ENCODE results near the gene RPS6KA4.

Gene RPS6KA4

DNA sequence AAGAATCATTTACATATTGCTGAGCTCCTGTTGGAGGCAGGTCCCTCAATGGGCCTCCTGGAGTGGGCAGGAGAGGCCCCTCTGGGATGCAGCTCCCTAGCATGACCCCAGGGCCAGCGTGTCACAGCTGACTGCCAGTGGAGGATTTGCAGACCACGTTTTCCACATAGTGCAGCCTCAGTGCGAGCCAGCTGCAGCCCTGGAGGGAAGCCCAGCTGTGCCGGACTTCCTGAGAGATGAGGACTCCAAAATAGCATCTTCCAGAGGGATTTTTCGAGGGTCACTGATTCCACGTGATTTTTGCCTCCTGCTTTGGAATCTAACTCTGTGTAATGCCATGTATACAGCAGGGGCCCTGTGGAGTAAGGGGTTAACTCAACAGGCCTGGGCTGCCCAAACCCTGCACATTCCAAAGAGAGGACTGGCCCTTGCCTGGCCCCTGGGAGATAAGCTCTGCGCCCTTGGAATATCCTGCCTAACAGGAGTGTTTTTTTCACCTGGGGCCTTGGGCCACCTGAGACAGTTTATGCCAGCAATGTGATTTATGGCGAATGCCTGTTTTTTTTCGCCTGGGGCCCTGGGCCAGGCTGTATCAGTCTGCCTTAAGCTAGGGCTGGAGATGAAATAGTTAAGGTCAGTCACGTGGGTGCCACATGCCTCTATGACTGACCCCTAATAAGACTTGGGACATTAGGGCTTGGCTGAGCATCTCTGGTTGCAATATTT is 47.4 kb downstream of the RPS6KA4 start:
- H3K27ac ChIP-seq (ENCODE audit: low read depth, low read length, poor library complexity, severe bottlenecking) = no peak overlapping the region
- H3K9ac ChIP-seq (ENCODE audit: low read length) = no peak overlapping the region

DNA sequence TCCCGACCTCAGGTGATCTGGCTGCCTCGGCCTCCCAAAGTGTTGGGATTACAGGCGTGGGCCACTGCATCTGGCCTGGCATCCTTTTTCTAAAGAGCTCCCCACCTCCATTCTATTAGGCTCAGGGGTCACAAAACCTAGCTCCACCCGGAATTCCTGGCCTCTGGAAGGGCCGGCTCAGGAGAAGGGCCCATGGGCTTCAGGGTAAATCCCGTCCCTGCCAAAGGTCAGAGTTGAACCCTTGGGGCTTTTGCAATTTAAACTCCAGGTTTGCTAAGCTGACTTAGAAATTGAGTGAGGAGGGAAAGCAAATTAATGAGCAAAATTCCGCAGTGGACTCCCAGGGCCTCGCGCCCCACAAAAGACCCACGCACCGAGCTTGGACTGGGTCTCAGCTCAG is 48.3 kb downstream of the RPS6KA4 start:
- H3F3A ChIP-seq (ENCODE audit: insufficient read depth, low read length) = no peaks in the 10 kb centered on the region
- no peaks in the 10 kb centered on the region for H3K4me1 ChIP-seq (ENCODE audit: insufficient read depth, low read length, severe bottlenecking)
- no peak for TF ChIP-seq EZH2 (IDR thresholded peaks at IDR 0.05; ENCODE audit: borderline replicate concordance, low read length)
- TF ChIP-seq, protein P1, sequence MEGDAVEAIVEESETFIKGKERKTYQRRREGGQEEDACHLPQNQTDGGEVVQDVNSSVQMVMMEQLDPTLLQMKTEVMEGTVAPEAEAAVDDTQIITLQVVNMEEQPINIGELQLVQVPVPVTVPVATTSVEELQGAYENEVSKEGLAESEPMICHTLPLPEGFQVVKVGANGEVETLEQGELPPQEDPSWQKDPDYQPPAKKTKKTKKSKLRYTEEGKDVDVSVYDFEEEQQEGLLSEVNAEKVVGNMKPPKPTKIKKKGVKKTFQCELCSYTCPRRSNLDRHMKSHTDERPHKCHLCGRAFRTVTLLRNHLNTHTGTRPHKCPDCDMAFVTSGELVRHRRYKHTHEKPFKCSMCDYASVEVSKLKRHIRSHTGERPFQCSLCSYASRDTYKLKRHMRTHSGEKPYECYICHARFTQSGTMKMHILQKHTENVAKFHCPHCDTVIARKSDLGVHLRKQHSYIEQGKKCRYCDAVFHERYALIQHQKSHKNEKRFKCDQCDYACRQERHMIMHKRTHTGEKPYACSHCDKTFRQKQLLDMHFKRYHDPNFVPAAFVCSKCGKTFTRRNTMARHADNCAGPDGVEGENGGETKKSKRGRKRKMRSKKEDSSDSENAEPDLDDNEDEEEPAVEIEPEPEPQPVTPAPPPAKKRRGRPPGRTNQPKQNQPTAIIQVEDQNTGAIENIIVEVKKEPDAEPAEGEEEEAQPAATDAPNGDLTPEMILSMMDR (IDR thresholded peaks at IDR 0.05; ENCODE audit: low read length) = no peak
- no peaks in the 10 kb centered on the region; the same call in 1 of the 2 replicates for H3K27me3 ChIP-seq (ENCODE audit: insufficient read depth, low read length)
- H3K27ac ChIP-seq (ENCODE audit: low read depth, low read length, poor library complexity, severe bottlenecking) = no peak overlapping the region
- no peaks in the 10 kb centered on the region for H3K9me2 ChIP-seq (ENCODE audit: low read depth, low read length)
- no peak overlapping the region for H3K4me2 ChIP-seq (ENCODE audit: low read length)
- no peaks in the 10 kb centered on the region for H3K36me3 ChIP-seq (ENCODE audit: insufficient read depth, low read length)
- no peaks in the 10 kb centered on the region for H3K79me2 ChIP-seq (ENCODE audit: insufficient read depth, low read length)
- H2AFZ ChIP-seq (ENCODE audit: low read length) = no peak overlapping the region
- no peaks in the 10 kb centered on the region for H3K9me3 ChIP-seq (ENCODE audit: low read length)
- H3K4me3 ChIP-seq (ENCODE audit: low read depth, low read length, poor library complexity, severe bottlenecking) = no peak overlapping the region
- no peaks in the 10 kb centered on the region for H4K20me1 ChIP-seq (ENCODE audit: insufficient read depth, low read length)
- no peak overlapping the region for H3K9ac ChIP-seq (ENCODE audit: low read length)

More for the DNA sequence above, 47.4 kb downstream of the RPS6KA4 start:
- no peak overlapping the region for H3K4me2 ChIP-seq (ENCODE audit: low read length)
- no peaks in the 10 kb centered on the region; the same call in 1 of the 2 replicates for H3K27me3 ChIP-seq (ENCODE audit: insufficient read depth, low read length)
- no peaks in the 10 kb centered on the region for H3K9me3 ChIP-seq (ENCODE audit: low read length)
- H3K9me2 ChIP-seq (ENCODE audit: low read depth, low read length) = no peaks in the 10 kb centered on the region
- H3K36me3 ChIP-seq (ENCODE audit: insufficient read depth, low read length) = no peaks in the 10 kb centered on the region
- no peaks in the 10 kb centered on the region for H3K79me2 ChIP-seq (ENCODE audit: insufficient read depth, low read length)
- no peak overlapping the region for H2AFZ ChIP-seq (ENCODE audit: low read length)
- TF ChIP-seq EZH2 (IDR thresholded peaks at IDR 0.05; ENCODE audit: borderline replicate concordance, low read length) = no peak
- TF ChIP-seq, protein P1 (IDR thresholded peaks at IDR 0.05; ENCODE audit: low read length) = no peak
- H3K4me3 ChIP-seq (ENCODE audit: low read depth, low read length, poor library complexity, severe bottlenecking) = no peak overlapping the region
- H3K4me1 ChIP-seq (ENCODE audit: insufficient read depth, low read length, severe bottlenecking) = no peaks in the 10 kb centered on the region
- H4K20me1 ChIP-seq (ENCODE audit: insufficient read depth, low read length) = no peaks in the 10 kb centered on the region
- no peaks in the 10 kb centered on the region for H3F3A ChIP-seq (ENCODE audit: insufficient read depth, low read length)

DNA sequence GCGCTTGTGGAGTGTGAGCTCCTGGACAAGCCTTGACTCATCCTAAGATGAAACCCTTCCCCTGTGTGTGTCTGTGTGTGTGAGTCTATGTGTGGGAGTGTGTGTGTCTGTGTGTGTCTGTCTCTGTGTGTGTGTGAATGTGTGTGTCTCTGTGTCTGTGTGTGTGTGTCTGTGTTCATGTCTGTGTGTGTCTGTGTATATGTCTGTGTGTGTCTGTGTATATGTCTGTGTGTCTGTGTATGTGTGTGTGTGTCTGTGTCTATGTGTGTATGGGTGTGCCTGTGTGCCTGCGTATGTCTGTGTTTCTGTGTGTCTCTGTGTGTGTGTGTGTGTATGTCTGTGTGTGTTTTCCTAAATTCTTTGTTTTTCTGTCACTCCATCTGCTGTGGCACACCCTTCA is 48.7 kb downstream of the RPS6KA4 start:
- no peak for TF ChIP-seq EZH2 (IDR thresholded peaks at IDR 0.05; ENCODE audit: borderline replicate concordance, low read length)
- TF ChIP-seq, protein P1 (IDR thresholded peaks at IDR 0.05; ENCODE audit: low read length) = no peak
- Histone ChIP-seq H3K27me3 (ENCODE audit: insufficient read depth, low read length) (no peaks in the 10 kb centered on the region; the same call in 1 of the 2 replicates), H3K9me2 (ENCODE audit: low read depth, low read length) (no peaks in the 10 kb centered on the region), H3K36me3 (ENCODE audit: insufficient read depth, low read length) (no peaks in the 10 kb centered on the region), H2AFZ (ENCODE audit: low read length) (no peak overlapping the region), H3K27ac (ENCODE audit: low read depth, low read length, poor library complexity, severe bottlenecking) (no peak overlapping the region), H3K9ac (ENCODE audit: low read length) (no peak overlapping the region), H3K4me3 (ENCODE audit: low read depth, low read length, poor library complexity, severe bottlenecking) (no peak overlapping the region), H3F3A (ENCODE audit: insufficient read depth, low read length) (no peaks in the 10 kb centered on the region), H3K4me2 (ENCODE audit: low read length) (no peak overlapping the region), H3K4me1 (ENCODE audit: insufficient read depth, low read length, severe bottlenecking) (no peaks in the 10 kb centered on the region), H3K9me3 (ENCODE audit: low read length) (no peaks in the 10 kb centered on the region), H3K79me2 (ENCODE audit: insufficient read depth, low read length) (no peaks in the 10 kb centered on the region), H4K20me1 (ENCODE audit: insufficient read depth, low read length) (no peaks in the 10 kb centered on the region)

Measured in OCI-LY1 (cell line).